Endothelial cell of umbilical vein (primary cell): Measurements from ENCODE around the gene MRPL17.
"Not testable (repeated sequence)": the region's sequence is repeated elsewhere in the genome, so short reads cannot be mapped to it uniquely, and the experiment has no call there.

Experiments
- CTCF ChIP-seq, 2 donors: IDR thresholded peaks; 1 replicate in 1 of 2; 2 replicates in 1 of 2; pipeline ENCODE4 v1.5.1; 2011; ENCODE audit warnings: low read length in 2 of 2, mild to moderate bottlenecking in 2 of 2, moderate library complexity in 2 of 2, control low read depth in 1 of 2, inconsistent platforms in 1 of 2, low read depth in 1 of 2; ENCODE audit not compliant: insufficient read depth in 1 of 2; ENCODE audit errors: extremely low read depth in 1 of 2
- EZH2 ChIP-seq: IDR thresholded peaks from 2 replicates; pipeline ENCODE4 v1.6.1; 2012; ENCODE audit warnings: borderline replicate concordance, low read depth, mild to moderate bottlenecking, moderate library complexity, low read length, inconsistent platforms; ENCODE audit not compliant: severe bottlenecking
- JUN ChIP-seq: IDR thresholded peaks from 2 replicates; pipeline ENCODE4 v1.6.1; 2011; ENCODE audit warnings: borderline replicate concordance, low read depth; ENCODE audit not compliant: insufficient read length, insufficient read depth
- POLR2A ChIP-seq: IDR thresholded peaks from 2 replicates; pipeline ENCODE4 v1.6.1; 2012; ENCODE audit warnings: low read depth, mild to moderate bottlenecking, control low read depth, low read length

- not testable (repeated sequence) for TF ChIP-seq EZH2; CTCF (IDR thresholded peaks at IDR 0.05; ENCODE audit: extremely low read depth in 1 of 2, insufficient read depth in 1 of 2, low read depth in 1 of 2, low read length in 2 of 2); JUN; POLR2A
Measured at GRCh38 chr11:6701955-6702354, 18.8 kb upstream of the MRPL17 start.
